ENCODE results near the gene FAM120B.
"Not testable (repeated sequence)": the region's sequence is repeated elsewhere in the genome, so short reads cannot be mapped to it uniquely, and the experiment has no call there.

Gene FAM120B

DNA sequence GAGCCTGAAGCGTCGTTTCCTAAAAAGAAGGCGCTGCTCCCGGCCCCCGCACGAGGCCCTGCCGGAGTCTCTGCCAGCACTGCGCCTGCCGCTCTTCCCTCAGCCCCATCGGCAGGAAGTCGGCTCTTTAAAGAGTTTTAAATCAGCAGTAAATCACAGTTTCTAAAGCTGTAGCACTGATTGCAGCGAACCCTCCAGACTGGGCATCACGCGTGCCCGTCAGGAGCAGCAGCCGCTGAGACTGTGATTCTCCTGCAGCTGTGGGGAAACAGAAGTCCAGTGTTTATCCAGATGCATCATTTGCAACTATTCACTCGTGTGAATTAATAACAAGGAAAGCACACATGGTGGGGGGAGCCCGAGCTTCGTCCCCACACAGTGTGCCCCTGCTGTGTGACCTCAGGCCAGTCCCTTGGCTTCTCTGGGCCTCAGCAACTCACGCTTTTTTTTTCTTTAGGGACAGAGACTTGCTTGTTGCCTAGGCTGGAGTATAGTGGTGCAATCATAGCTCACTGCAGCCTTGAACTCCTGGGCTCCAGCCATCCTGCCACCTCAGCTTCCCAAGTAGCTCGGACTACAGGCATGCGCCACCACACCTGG, 44.0 kb upstream of the FAM120B start:
- Histone ChIP-seq H3K9me3 (ENCODE audit: insufficient read depth, low read length, severe bottlenecking) (no peaks in the 10 kb centered on the region), H3K4me2 (ENCODE audit: insufficient read depth, low read length) (no peak overlapping the region), H3K9ac (ENCODE audit: low read depth, low read length) (no peak overlapping the region), H3K4me1 (ENCODE audit: insufficient read depth, low read length) (no peaks in the 10 kb centered on the region), H3K27ac (ENCODE audit: low read length) (no peak overlapping the region), H3K27me3 (ENCODE audit: insufficient read depth, low read length, poor library complexity) (no peaks in the 10 kb centered on the region), H2AFZ (ENCODE audit: low read depth, low read length) (no peak overlapping the region), H3K4me3 (ENCODE audit: low read depth in 1 of 2, low read length in 2 of 2) (no peak overlapping the region), H3K79me2 (ENCODE audit: insufficient read depth, low read length) (no peaks in the 10 kb centered on the region), H4K20me1 (ENCODE audit: insufficient read depth, low read length) (no peaks in the 10 kb centered on the region), H3K36me3 (ENCODE audit: insufficient read depth, low read length) (no peaks in the 10 kb centered on the region)
- TF ChIP-seq, protein P1, sequence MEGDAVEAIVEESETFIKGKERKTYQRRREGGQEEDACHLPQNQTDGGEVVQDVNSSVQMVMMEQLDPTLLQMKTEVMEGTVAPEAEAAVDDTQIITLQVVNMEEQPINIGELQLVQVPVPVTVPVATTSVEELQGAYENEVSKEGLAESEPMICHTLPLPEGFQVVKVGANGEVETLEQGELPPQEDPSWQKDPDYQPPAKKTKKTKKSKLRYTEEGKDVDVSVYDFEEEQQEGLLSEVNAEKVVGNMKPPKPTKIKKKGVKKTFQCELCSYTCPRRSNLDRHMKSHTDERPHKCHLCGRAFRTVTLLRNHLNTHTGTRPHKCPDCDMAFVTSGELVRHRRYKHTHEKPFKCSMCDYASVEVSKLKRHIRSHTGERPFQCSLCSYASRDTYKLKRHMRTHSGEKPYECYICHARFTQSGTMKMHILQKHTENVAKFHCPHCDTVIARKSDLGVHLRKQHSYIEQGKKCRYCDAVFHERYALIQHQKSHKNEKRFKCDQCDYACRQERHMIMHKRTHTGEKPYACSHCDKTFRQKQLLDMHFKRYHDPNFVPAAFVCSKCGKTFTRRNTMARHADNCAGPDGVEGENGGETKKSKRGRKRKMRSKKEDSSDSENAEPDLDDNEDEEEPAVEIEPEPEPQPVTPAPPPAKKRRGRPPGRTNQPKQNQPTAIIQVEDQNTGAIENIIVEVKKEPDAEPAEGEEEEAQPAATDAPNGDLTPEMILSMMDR (IDR thresholded peaks at IDR 0.05; ENCODE audit: borderline replicate concordance, extremely low read depth, low read length, poor library complexity, severe bottlenecking): no peak
- no peak for TF ChIP-seq EZH2 (IDR thresholded peaks at IDR 0.05; ENCODE audit: borderline replicate concordance, low read depth, low read length, severe bottlenecking)
- DNase-seq (no peak), ATAC-seq (ENCODE audit: insufficient read depth, low read depth) (no peak)

DNA sequence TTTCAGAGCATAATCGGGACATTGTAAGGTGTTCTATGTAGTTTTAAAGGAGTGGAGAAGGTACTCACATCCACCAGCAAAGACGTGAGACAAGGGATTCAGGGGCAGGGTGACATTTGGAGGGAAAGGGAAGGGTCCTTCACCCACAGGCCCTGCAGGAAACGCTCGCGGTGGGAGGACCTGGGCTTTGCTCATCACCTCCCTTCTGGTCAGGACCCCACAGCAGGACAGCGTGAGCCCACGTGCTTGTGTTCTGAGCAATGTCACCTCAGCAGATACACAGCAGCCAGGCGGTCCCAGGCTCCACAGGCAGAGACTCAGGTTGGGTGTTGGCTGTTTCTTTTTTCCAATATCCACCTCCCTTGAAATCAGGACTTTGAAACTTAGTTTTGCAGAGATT, 43.1 kb upstream of the FAM120B start:
- Histone ChIP-seq H3K9me3 (ENCODE audit: insufficient read depth, low read length, severe bottlenecking) (no peaks in the 10 kb centered on the region), H3K4me2 (ENCODE audit: insufficient read depth, low read length) (no peak overlapping the region), H3K27ac (ENCODE audit: low read length) (no peak overlapping the region), H3K36me3 (ENCODE audit: insufficient read depth, low read length) (no peaks in the 10 kb centered on the region), H2AFZ (ENCODE audit: low read depth, low read length) (no peak overlapping the region), H3K4me1 (ENCODE audit: insufficient read depth, low read length) (no peaks in the 10 kb centered on the region), H3K4me3 (ENCODE audit: low read depth in 1 of 2, low read length in 2 of 2) (no peak overlapping the region), H3K9ac (ENCODE audit: low read depth, low read length) (no peak overlapping the region), H3K79me2 (ENCODE audit: insufficient read depth, low read length) (no peaks in the 10 kb centered on the region), H3K27me3 (ENCODE audit: insufficient read depth, low read length, poor library complexity) (no peaks in the 10 kb centered on the region), H4K20me1 (ENCODE audit: insufficient read depth, low read length) (no peaks in the 10 kb centered on the region; the same call in 1 of the 2 replicates)
- DNase-seq: no peak
- ATAC-seq (ENCODE audit: insufficient read depth, low read depth): no peak
- no peak for TF ChIP-seq EZH2 (IDR thresholded peaks at IDR 0.05; ENCODE audit: borderline replicate concordance, low read depth, low read length, severe bottlenecking)
- TF ChIP-seq, protein P1 (IDR thresholded peaks at IDR 0.05; ENCODE audit: borderline replicate concordance, extremely low read depth, low read length, poor library complexity, severe bottlenecking): no peak

DNA sequence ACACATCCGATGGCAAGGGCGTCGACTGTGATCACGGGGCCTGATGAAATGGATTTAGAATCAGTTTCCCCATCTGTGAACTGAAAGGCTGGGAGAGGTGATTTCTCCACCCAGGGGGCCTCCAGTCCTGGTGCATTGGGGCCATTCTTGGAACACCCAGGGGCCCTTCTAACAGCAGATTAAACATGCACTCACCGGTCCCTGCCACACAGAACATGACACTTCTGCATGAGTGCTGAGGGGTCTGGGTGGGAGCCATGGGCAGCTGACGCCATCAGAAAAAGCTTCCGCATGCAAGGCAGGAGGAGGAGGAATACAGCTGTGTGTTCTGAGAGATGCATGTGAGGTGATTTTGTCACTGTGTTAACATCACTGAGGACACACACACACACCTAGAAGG, 42.5 kb upstream of the FAM120B start:
- Histone ChIP-seq H3K27ac (ENCODE audit: low read length) (no peak overlapping the region), H3K36me3 (ENCODE audit: insufficient read depth, low read length) (no peaks in the 10 kb centered on the region), H3K4me1 (ENCODE audit: insufficient read depth, low read length) (no peaks in the 10 kb centered on the region), H4K20me1 (ENCODE audit: insufficient read depth, low read length) (no peaks in the 10 kb centered on the region; the same call in 1 of the 2 replicates), H3K9ac (ENCODE audit: low read depth, low read length) (no peak overlapping the region), H3K79me2 (ENCODE audit: insufficient read depth, low read length) (no peaks in the 10 kb centered on the region), H2AFZ (ENCODE audit: low read depth, low read length) (no peak overlapping the region), H3K27me3 (ENCODE audit: insufficient read depth, low read length, poor library complexity) (no peaks in the 10 kb centered on the region), H3K4me2 (ENCODE audit: insufficient read depth, low read length) (no peak overlapping the region), H3K9me3 (ENCODE audit: insufficient read depth, low read length, severe bottlenecking) (no peaks in the 10 kb centered on the region), H3K4me3 (ENCODE audit: low read depth in 1 of 2, low read length in 2 of 2) (no peak overlapping the region)
- ATAC-seq (ENCODE audit: insufficient read depth, low read depth): no peak
- DNase-seq: no peak
- no peak for TF ChIP-seq EZH2 (IDR thresholded peaks at IDR 0.05; ENCODE audit: borderline replicate concordance, low read depth, low read length, severe bottlenecking)

DNA sequence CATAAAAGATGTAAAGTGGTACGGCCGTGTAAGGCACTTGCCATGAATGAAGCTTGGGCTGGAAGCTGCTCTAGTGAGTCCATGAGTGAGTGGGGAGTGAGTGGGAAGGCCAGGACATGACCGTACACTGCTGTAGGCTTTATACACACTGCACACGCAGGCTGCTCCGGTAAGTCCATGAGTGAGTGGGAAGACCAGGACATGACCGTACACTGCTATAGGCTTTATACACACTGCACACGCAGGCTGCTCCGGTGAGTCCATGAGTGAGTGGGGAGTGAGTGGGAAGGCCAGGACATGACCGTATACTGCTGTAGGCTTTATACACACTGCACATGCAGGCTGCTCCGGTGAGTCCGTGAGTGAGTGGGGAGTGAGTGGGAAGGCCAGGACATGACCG, 41.9 kb upstream of the FAM120B start:
- H3K9me3 ChIP-seq (ENCODE audit: insufficient read depth, low read length, severe bottlenecking); H3K4me2 ChIP-seq (ENCODE audit: insufficient read depth, low read length); H3K79me2 ChIP-seq (ENCODE audit: insufficient read depth, low read length); H3K4me3 ChIP-seq (ENCODE audit: low read depth in 1 of 2, low read length in 2 of 2); ATAC-seq (ENCODE audit: insufficient read depth, low read depth); H3K36me3 ChIP-seq (ENCODE audit: insufficient read depth, low read length); H3K27me3 ChIP-seq (ENCODE audit: insufficient read depth, low read length, poor library complexity); H4K20me1 ChIP-seq (ENCODE audit: insufficient read depth, low read length); H2AFZ ChIP-seq (ENCODE audit: low read depth, low read length); H3K27ac ChIP-seq (ENCODE audit: low read length); DNase-seq; H3K9ac ChIP-seq (ENCODE audit: low read depth, low read length); H3K4me1 ChIP-seq (ENCODE audit: insufficient read depth, low read length): not testable (repeated sequence)
